GM19043 (cell line): Measurements from ENCODE around the gene WDR46.
A peak's percentile ranks its signal among the peaks of the same experiment; 100 is the strongest.
"Not testable (repeated sequence)": the region's sequence is repeated elsewhere in the genome, so short reads cannot be mapped to it uniquely, and the experiment has no call there.

Experiments
- ATAC-seq: cut with Tn5 transposase; IDR thresholded peaks from one replicate; pipeline ENCODE4 v1.9.1; 2021; ENCODE audit warnings: low read depth; ENCODE audit not compliant: unreplicated experiment

Gene WDR46

DNA sequence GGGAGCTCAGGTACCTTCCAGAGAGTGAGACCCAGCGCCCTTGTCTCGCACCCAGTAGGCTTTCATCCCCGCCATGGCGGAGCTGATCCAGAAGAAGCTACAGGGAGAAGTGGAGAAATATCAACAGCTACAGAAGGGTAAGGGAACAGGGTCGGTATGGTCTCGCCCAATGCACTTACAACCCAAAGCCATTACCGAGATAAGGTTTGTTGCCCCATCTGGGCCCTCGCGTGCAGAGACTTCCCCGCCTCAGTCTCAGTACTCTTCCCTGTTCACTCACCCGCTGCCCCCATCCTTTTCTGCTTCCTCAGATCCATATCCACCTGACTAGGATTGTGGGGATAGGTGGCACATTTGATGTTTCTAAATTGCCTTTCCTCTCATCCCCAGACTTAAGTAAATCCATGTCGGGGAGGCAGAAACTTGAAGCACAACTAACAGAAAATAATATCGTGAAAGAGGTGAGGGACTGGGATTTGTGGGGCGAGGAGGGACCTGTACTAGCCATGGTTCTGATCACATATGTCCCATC lies 811 bp upstream of the WDR46 start:
- no peak for ATAC-seq

DNA sequence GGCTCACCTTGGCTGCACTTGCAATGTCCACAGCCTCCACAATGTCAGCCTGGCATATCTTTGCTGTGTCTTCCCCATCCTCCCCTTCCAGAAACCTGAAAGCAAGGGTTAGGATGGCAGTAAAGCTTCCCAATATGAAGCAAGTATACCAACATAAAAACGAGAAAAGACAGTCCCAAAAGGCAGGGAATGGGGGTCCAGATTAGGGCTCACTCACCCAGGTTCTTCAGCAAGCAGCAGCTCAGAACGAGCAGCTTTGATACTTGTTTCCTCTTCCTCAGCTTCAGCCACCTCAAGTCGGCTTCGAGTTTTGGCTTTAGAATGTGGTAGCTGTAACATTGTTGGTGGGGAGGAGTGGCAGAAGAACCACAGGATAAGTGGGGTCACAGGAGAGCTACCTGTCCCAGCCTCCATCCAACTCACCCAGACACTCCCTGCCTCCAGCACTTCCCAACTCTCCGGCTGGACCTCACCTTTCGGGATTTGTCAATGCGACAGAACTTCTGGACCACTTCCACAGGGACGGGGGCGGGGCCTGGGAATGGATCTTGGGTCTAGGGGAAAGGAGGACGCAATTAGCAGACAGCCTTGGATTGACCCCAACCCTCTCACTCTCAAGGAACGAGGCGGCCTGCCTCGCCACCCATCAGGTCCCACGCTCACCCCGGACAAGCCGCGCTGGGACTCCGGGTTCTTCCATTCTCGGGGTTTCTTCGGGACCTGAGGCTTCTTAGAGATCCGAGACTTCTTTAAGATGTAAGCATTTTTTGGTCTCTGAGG lies 708 bp downstream of the WDR46 start:
- no peak for ATAC-seq

DNA sequence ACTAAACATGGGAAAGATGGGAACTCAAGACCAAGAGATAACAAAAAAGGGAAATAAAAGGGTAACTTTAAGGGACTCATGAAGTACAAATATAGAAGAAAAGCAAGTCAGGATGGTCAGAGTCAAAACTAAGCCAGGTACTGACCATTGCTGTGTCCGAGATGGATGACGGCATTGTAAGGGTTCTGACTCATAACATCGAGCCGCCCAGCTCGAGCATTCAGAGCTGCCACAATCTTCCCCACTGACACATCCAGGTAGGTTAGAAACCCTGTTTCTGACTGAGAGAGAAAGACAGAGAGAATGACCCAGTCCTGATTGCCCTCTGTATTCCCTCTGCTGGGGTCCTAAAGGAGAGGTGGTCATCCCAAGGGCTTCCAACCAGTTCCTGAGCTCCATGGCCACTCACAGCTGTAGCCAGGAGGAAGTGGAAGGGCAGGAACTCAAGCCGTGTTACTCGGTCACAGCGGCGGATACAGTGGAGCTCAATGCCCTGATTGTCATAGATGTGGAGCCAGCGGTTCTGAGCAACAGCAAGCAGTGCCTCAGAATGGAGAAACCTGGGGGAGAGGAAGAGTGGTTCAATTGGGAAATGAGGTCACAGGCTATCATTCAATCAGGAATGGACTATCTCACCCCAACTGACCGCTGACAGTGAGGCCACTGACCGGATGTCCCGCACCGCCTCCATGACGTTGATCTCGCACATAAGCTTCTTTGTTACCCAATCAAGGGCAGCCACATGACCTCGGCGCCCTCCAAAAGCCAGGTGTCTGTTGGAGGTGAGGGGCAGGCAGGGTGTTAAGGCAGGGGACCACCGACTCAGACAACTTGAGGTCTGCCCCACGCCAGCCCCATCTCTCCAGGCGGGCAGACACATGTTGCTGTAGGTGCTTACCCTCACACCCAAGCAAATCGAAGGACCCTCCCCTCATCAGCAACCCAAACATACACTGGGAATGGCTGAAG lies 1.8 kb downstream of the WDR46 start:
- ATAC-seq: no peak

DNA sequence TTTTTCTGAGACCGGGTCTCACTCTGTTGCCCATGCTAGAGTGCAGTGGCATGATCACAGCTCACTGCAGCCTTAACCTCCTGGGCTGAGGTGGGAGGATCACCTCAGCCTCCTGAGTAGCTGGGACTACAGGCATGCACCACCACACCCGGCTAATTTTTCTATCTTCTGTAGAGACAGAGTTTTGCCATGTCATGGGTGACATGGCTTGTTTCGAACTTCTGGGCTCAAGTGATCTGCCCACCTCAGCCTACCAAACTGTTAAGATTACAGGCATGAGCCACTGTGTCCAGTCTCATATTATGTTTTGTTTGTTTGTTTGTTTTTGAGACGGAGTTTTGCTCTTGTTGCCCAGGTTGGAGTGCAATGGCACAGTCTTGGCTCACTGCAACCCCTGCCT lies 3.8 kb downstream of the WDR46 start:
- not testable (repeated sequence) for ATAC-seq

DNA sequence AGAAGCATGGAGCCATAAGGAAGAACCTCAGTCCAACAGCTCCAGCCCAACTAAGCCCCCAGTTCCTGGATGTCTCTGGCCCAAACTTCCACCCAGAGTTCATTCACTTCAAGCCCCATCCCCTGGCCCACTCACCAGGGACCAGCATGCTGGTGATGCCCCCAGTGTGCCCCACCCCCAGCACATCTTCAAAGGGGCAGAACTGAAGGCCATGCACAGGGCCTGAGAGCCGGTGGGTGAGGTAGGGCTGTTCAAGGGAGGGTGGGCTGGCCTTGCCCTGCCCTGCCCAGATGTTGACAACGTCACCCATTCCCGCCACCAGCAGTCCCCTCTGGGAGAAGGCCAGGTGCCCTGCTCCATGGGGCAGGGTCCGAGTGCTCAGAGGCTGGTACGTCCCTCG lies 8.5 kb downstream of the WDR46 start:
- ATAC-seq: no peak

DNA sequence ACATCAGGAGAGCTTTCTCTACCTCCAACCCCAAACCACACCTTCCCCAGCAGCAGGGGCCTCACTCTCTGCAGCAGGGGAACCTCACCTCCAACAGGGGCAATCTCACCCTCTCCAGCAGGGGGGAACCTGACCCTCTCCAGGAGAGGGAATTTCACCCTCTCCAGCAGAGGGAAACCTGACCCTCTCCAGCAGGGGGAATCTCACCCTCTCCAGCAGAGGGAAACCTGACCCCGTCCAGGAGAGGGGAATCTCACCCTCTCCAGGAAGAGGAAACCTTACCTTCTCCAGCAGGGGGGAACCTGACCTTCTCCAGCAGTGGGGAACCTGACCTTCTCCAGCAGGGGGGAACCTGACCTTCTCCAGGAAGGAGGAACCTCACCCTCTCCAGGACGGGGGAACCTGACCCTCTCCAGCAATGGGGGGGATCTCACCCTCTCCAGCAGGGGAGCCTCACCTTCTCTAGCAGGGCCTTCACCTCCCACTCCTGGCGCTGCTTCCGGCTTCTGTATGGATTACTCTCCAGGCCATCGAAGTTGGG lies 9.0 kb downstream of the WDR46 start:
- ATAC-seq: no peak

DNA sequence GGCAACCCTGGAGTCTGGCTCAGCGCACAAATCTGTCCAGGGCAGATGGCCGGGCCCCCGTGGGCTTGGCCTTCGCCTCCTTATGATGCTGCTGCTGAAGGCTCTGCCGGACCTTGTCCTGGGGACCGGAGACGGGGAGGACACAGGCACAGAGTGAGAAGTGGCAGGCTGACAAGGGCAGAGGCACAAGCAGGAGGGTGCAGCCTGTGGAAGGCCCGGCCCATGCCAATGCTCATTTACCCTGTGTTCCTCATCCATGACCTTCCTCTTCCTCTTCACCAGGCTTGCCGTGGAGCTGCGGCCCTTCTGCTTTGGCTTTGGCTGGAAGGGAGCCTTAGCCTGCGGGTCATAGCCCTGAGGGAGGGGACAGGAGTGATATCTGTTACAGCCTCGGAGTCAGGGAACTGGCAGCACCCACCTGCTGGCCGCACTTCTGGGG lies 9.8 kb downstream of the WDR46 start:
- ATAC-seq: no peak

DNA sequence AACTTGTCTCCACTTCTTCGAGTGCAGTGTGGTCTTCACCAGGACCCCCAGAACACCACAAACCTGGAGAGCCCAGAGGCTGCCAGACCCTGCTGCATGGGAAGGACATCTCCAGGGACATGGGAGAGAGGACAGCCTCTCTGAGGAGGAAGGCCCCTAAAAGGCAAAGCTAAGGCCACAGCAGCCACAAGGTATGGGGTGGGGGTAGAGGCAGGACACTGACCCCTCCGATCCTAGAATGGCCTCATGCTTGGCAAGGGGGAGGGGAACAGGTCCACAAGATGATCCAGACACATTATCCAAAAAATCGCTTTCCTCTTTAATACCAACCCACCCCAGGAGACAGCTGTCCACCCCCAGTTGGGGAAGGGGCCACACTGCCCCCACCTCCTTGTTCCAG lies 10.2 kb downstream of the WDR46 start:
- ATAC-seq: no peak

DNA sequence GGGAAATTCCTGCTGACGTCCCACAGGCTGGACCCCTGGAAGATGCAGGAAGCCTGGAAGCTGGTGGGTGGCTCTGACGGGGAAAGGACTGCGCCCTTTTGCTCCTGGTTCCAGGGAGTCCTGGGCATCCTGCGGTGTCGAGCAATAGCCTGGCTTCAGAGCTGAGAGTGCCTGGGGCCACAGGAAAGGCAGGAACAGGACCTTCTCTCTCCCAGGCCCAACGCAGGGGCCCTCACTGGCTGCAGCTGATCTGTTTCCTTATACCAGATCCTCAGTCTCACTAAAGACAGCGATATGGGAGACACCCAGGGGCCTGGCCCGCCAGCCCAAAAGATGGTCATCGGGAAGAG lies 10.7 kb downstream of the WDR46 start:
- no peak for ATAC-seq

DNA sequence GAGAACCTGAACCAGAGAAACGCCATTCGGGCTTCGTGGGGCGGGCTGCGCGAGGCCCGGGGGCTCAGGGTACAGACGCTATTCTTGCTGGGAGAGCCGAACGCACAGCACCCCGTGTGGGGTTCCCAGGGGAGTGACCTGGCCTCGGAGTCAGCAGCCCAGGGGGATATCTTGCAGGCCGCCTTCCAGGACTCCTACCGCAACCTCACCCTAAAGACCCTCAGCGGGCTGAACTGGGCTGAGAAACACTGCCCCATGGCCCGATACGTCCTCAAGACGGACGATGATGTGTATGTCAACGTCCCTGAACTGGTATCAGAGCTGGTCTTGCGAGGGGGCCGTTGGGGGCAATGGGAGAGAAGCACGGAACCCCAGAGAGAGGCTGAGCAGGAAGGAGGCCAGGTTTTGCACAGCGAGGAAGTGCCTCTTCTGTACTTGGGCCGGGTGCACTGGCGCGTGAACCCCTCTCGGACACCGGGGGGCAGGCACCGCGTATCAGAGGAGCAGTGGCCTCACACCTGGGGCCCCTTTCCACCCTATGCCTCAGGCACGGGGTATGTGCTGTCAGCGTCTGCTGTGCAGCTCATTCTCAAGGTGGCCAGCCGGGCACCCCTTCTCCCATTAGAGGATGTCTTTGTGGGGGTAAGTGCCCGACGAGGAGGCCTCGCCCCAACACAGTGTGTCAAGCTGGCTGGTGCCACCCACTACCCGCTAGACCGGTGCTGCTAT lies 11.2 kb downstream of the WDR46 start:
- no peak for ATAC-seq

DNA sequence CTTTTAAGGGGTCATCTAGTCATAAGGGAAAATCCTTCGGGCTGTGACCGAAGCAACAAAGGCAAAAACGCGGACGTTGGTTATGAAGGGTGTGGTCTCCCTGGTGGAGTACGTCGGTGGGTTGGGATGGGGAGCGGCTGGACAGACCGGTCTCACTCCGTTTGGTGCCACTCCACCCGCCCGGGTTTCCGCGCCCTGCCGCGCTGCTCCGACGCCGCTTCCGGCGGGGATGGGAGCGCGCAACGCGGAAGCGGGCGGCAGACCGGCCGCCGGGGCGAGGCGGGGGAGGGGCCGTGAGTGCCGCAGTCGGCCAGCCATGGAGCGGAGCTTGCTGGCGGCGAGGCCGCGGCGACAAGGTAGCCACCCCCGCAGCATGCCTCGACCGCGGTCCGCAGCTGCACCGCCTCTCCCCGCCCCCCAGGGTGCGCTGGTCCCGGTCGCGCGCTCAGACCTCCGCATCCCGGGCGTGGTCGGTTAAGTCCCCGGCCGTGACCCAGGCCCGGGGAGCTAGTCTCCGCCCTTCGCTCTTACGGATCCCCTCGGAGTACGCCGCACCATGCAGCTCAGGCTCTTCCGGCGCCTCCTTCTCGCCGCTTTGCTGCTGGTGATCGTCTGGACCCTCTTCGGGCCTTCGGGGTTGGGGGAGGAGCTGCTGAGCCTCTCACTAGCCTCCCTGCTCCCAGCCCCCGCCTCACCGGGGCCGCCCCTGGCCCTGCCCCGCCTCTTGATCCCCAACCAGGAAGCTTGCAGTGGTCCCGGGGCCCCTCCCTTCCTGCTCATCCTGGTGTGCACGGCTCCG lies 12.0 kb downstream of the WDR46 start, which contains the start of gene B3GALT4:
Gene B3GALT4, plus strand, starts transcription at position 260 of the 799 bp plus-strand sequence. Its CDS starts 297 bp downstream, at position 557.
- peak; percentile 51 for ATAC-seq

DNA sequence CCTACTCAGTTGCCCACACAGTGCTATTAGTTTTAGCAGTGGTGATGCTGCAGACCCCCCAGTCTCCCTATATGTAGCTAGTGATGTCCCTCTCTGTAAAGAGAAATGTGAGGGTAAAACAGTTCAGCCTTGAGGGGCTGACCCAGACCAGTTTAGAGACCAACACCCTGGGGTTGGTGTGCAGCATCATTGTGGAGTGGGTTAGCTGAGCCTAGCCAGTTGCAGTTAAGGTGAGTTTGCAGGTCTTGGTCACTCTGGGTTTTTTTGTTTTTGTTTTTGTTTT lies 12.5 kb downstream of the WDR46 start:
- no peak for ATAC-seq

DNA sequence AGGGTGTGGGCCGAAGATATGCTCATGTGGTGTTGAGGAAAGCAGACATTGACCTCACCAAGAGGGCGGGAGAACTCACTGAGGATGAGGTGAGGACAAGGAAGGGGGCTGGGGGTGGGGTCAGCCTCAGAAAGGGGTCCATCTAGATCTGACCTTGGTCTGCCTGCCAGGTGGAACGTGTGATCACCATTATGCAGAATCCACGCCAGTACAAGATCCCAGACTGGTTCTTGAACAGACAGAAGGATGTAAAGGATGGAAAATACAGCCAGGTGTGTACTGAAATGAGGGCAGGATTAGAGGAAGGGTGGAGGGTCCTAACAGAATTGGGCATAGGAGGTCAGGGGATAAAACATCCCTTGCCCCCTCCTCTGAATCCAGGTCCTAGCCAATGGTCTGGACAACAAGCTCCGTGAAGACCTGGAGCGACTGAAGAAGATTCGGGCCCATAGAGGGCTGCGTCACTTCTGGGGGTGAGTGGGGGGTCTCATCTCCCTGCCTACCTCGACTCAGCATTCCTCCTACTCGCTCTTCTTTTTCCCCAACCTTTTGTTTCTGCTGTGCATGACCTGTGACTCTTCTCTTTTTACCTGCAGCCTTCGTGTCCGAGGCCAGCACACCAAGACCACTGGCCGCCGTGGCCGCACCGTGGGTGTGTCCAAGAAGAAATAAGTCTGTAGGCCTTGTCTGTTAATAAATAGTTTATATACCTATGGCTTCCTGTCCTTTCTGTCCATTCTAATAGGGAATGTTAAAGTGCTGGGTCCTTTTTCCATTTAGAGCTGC lies 13.1 kb downstream of the WDR46 start:
- not testable (repeated sequence) for ATAC-seq

DNA sequence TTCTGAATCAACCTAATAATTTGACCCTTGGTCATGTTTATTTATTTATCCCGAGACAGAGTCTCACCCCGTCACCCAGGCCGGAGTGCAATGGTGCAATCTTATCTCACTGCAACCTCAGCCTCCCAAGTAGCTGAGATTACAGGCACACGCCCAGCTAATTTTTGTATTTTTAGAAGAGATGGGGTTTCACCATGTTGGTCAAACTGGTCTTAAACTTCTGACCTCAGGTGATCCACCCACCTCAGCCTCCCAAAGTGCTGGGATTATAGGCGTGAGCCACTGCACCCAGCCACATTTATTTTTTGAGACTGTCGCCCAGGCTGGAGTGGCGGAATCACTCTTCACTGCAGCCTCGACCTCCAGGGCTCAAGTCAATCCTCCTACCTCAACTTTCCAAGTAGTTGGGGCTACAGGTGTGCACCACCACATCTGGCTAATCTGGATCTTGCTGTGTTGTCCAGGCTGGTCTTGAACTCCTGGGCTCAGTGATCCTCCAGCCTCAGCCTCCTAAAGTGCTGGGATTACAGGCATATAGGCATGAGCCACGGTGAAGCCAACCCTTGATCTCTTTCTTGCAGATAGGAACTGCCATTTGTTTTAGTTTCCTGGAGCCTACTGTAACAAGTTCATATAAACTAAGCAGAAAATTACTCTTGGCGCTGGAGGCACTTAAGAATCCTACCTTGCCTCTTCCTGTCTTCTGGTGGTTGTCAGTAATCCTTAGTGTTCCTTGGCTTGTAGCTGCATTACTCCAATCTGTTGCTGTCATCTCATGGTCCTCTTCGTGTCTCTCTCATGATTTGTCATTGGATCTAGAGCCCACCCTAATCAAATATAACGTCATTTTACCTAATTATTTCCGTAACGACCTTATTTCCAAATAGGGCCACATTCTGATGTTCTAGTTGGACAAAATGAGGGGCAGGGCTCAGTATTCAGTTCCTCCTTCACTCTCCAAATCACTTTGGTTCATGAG lies 14.8 kb downstream of the WDR46 start:
- ATAC-seq: no peak

DNA sequence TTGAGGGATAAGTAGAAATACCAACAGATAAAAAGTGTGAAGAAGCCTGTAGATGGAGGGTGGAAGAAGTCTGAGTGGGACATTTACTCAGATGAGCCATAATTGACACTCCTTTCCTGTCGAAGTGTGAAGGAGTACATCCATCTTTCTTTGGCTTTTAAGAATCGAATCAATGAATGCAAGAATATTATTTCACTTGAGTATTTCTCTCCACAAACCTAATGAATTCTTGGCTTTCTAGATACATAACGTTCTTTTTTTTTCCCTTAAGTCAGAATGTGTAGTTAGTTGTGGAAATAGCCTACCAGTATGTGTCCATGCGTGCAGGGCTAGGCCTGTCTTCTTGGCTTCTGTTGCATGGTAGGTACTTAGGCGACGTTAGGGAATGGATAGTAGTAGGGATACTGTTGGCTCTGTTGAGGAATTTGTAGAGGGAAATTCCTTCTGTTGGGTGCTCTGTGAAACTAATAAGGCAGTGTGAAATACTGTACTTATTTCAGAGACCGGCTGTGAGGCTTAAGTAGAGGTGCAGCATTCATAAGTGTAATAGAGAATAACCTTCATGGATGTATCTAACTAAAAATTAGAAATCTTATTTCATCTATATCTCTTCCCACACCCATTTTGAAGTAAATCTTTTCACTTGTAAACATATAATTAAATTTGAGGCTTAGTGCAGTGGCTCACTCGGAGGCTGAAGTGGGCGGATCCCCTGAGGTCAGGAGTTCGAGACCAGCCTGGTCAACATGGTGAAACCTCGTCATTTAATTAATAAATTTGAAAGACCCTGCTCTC lies 15.7 kb downstream of the WDR46 start:
- ATAC-seq: no peak

DNA sequence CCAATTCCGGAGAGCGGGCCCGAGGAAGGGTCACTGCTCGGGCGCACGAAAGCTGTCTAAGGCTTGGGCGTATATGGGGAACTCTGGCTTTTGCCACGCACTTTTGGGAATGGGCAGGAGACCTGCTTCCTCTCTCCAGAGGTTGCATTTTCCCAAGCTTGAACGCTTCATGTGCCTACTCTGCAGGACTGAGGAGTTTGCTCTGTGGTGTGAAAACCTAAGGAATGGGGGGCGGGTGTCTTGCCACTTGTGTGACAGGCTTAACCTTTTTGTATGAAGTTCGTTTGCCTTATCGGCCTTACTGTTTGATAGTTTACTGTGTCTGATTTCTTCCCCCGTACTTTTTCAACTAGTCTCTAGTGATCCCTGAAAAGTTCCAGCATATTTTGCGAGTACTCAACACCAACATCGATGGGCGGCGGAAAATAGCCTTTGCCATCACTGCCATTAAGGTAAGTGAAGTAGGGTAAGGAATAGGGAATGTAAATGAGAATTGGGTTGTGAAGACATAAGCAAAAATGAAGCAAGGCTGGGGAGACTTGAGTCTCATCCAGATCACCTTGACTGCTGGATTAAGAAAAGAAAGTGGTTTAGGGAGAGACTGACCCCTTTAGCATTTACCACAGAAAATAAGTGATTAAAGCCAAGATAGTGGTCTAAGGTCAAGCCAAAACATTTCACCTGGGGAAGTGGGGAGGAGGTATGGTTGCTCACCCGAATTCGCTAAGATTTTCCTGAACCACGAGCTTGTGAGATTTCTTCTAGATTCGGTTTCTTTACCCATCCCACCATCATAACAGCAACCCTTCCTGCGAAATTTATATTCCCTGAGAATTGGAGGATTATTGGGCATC lies 16.5 kb downstream of the WDR46 start:
- ATAC-seq: no peak
